ENCODE results near the gene FA2H. TPM values are rescaled to one million over a fixed set of nuclear protein-coding genes. Genes with fewer than 3 reads are reported as not detected.
"Not testable (repeated sequence)": the region's sequence is repeated elsewhere in the genome, so short reads cannot be mapped to it uniquely, and the experiment has no call there.

FA2H gene
- total RNA-seq, 2 experiments from 2014 or later = not detected

GRCh38 chr16:74771656-74772315, 2.8 kb downstream of the FA2H start:
- CTCF ChIA-PET = no interaction called here
- POLR2A ChIA-PET = no interaction called here

- ChIA-PET CTCF (no interaction called here), POLR2A (no interaction called here)
Measured at GRCh38 chr16:74770831-74771526, 3.6 kb downstream of the FA2H start.

- CTCF ChIA-PET = no interaction called here
- POLR2A ChIA-PET = no interaction called here
Measured at GRCh38 chr16:74769586-74770190, 4.9 kb downstream of the FA2H start.

- ChIA-PET POLR2A (no interaction called here), CTCF (no interaction called here)
Measured at GRCh38 chr16:74768239-74768638, 6.4 kb downstream of the FA2H start.

- CTCF ChIA-PET = no interaction called here
Measured at GRCh38 chr16:74767749-74768148, 6.9 kb downstream of the FA2H start.

GRCh38 chr16:74766729-74767128, 7.9 kb downstream of the FA2H start:
- POLR2A ChIA-PET = no interaction called here

More at GRCh38 chr16:74767749-74768148, 6.9 kb downstream of the FA2H start:
- POLR2A ChIA-PET = no interaction called here

GRCh38 chr16:74764184-74764583, 10.4 kb downstream of the FA2H start:
- POLR2A ChIA-PET, CTCF ChIA-PET: not testable (repeated sequence)

More at GRCh38 chr16:74766729-74767128, 7.9 kb downstream of the FA2H start:
- CTCF ChIA-PET = interaction anchor here (0.6 kb wide), 1 partner anchor 9 kb away, joined by 3 read pairs; no protein-coding TSS in a partner anchor

- ChIA-PET CTCF (no interaction called here), POLR2A (no interaction called here)
Measured at GRCh38 chr16:74761665-74762064, 13.0 kb downstream of the FA2H start.

- ChIA-PET CTCF (no interaction called here), POLR2A (no interaction called here)
Measured at GRCh38 chr16:74760007-74760767, 14.4 kb downstream of the FA2H start.

- POLR2A ChIA-PET = no interaction called here
- CTCF ChIA-PET = no interaction called here
Measured at GRCh38 chr16:74759564-74759963, 15.1 kb downstream of the FA2H start.

GRCh38 chr16:74758801-74759200, 15.8 kb downstream of the FA2H start:
- ChIA-PET POLR2A (no interaction called here), CTCF (no interaction called here)

GRCh38 chr16:74757349-74757748, 17.3 kb downstream of the FA2H start:
- POLR2A ChIA-PET = no interaction called here

GRCh38 chr16:74756203-74756602, 18.4 kb downstream of the FA2H start:
- POLR2A ChIA-PET = no interaction called here
- CTCF ChIA-PET = no interaction called here

More at GRCh38 chr16:74757349-74757748, 17.3 kb downstream of the FA2H start:
- CTCF ChIA-PET = no interaction called here

- ChIA-PET POLR2A (no interaction called here), CTCF (no interaction called here)
Measured at GRCh38 chr16:74753180-74753579, 21.4 kb downstream of the FA2H start.

- ChIA-PET CTCF (no interaction called here), POLR2A (no interaction called here)
Measured at GRCh38 chr16:74752756-74753155, 21.9 kb downstream of the FA2H start.

GRCh38 chr16:74752258-74752657, 22.4 kb downstream of the FA2H start:
- CTCF ChIA-PET = no interaction called here
- POLR2A ChIA-PET = no interaction called here

GRCh38 chr16:74751658-74752057, 23.0 kb downstream of the FA2H start:
- ChIA-PET CTCF (no interaction called here), POLR2A (no interaction called here)

GRCh38 chr16:74749291-74750055, 25.1 kb downstream of the FA2H start:
- ChIA-PET POLR2A (no interaction called here), CTCF (no interaction called here)

- ChIA-PET CTCF (no interaction called here), POLR2A (no interaction called here)
Measured at GRCh38 chr16:74748616-74749026, 26.0 kb downstream of the FA2H start.

All from activated CD8-positive, alpha-beta memory T cell treated with anti-CD3 and anti-CD28 coated beads for 36 hours (primary cell).